CD14-positive monocyte (primary cell): ENCODE data around the gene HPSE2. TPM values are rescaled to one million over a fixed set of nuclear protein-coding genes. Genes with fewer than 3 reads are reported as not detected.

Source experiments
- DNase-seq, 3 donors: peaks; one replicate each; pipeline ENCODE4 v3.0.0-alpha.2; 2011 to 2022
- H2AFZ ChIP-seq: 2 replicates; pipeline ENCODE4 v1.6.0; 2012; ENCODE audit warnings: mild to moderate bottlenecking, low read depth, low read length, inconsistent platforms; ENCODE audit not compliant: insufficient read depth, poor library complexity, severe bottlenecking
- H3K27ac ChIP-seq, 2 donors: 1 replicate in 1 of 2; 2 replicates in 1 of 2; pipeline ENCODE4 v1.5.1; 2012 to 2013; ENCODE audit warnings: low read length in 2 of 2, control low read depth in 1 of 2, inconsistent platforms in 1 of 2, low read depth in 1 of 2, mild to moderate bottlenecking in 1 of 2
- H3K27me3 ChIP-seq, 2 donors: one replicate each; pipeline versions ENCODE4 v1.6.0 to v1.6.1; 2011 to 2013; ENCODE audit warnings: low read length in 2 of 2; ENCODE audit not compliant: control insufficient read depth in 2 of 2, insufficient read depth in 2 of 2
- H3K36me3 ChIP-seq, 2 donors: replicated peaks in 1 of 2; 1 replicate in 1 of 2; 2 replicates in 1 of 2; pipeline versions ENCODE4 v1.5.1 to v1.6.1; 2012 to 2013; ENCODE audit warnings: low read length in 2 of 2, control low read depth in 1 of 2, inconsistent platforms in 1 of 2, mild to moderate bottlenecking in 1 of 2; ENCODE audit not compliant: insufficient read depth in 2 of 2, control insufficient read depth in 1 of 2
- H3K4me1 ChIP-seq, 2 donors: 1 replicate in 1 of 2; 2 replicates in 1 of 2; pipeline versions ENCODE4 v1.5.1 to v1.6.1; 2012 to 2013; ENCODE audit warnings: low read length in 2 of 2, control low read depth in 1 of 2, inconsistent platforms in 1 of 2, mild to moderate bottlenecking in 1 of 2, moderate library complexity in 1 of 2; ENCODE audit not compliant: insufficient read depth in 2 of 2, control insufficient read depth in 1 of 2
- H3K4me2 ChIP-seq: replicated peaks from 2 replicates; pipeline ENCODE3; 2012; ENCODE audit warnings: low read length, moderate library complexity, mild to moderate bottlenecking; ENCODE audit not compliant: poor library complexity, severe bottlenecking; ENCODE audit errors: extremely low read depth
- H3K4me3 ChIP-seq, 3 experiments: fragments of 200-600 bp in 1 of 3; sonication (generic) in 1 of 3; replicated peaks in 1 of 3; 1 replicate in 2 of 3; 2 replicates in 1 of 3; pipeline ENCODE4 v1.5.1; 2011 to 2013; ENCODE audit warnings: low read length in 3 of 3, mild to moderate bottlenecking in 3 of 3, control low read depth in 2 of 3, low read depth in 2 of 3, inconsistent platforms in 1 of 3, moderate library complexity in 1 of 3
- H3K79me2 ChIP-seq: 2 replicates; pipeline ENCODE4 v1.6.0; 2012; ENCODE audit warnings: mild to moderate bottlenecking, control low read depth, inconsistent platforms, low read length, moderate library complexity; ENCODE audit not compliant: insufficient read depth
- H3K9ac ChIP-seq: 2 replicates; pipeline ENCODE4 v1.6.0; 2017; ENCODE audit warnings: low read length, mild to moderate bottlenecking; ENCODE audit not compliant: insufficient read depth, poor library complexity, severe bottlenecking
- H3K9me3 ChIP-seq, 2 donors: replicated peaks in 1 of 2; 1 replicate in 1 of 2; 2 replicates in 1 of 2; pipeline versions ENCODE4 v1.5.1 to v1.6.1; 2012 to 2013; ENCODE audit warnings: low read length in 2 of 2, control low read depth in 1 of 2; ENCODE audit not compliant: control insufficient read depth in 1 of 2, insufficient read depth in 1 of 2
- H4K20me1 ChIP-seq: 2 replicates; pipeline ENCODE4 v1.6.0; 2012; ENCODE audit warnings: mild to moderate bottlenecking, low read length, control low read depth, moderate library complexity; ENCODE audit not compliant: insufficient read depth
- H3K27ac Mint-ChIP-seq, 7 donors: one replicate each; pipeline ENCODE4 v1.8.0; 2020; ENCODE audit warnings: mild to moderate bottlenecking in 7 of 7, mixed read lengths in 7 of 7, moderate library complexity in 6 of 7, inconsistent platforms in 2 of 7
- H3K27me3 Mint-ChIP-seq, 3 donors: one replicate each; pipeline ENCODE4 v1.8.0; 2021 to 2022; ENCODE audit warnings: low read depth in 3 of 3, mild to moderate bottlenecking in 3 of 3, mixed read lengths in 3 of 3, moderate library complexity in 3 of 3, inconsistent platforms in 1 of 3
- H3K36me3 Mint-ChIP-seq, 2 donors: one replicate each; pipeline ENCODE4 v1.8.0; 2020; ENCODE audit warnings: mixed read lengths in 2 of 2, inconsistent platforms in 1 of 2, mild to moderate bottlenecking in 1 of 2
- H3K4me1 Mint-ChIP-seq: one replicate; pipeline ENCODE4 v1.8.0; 2020; ENCODE audit warnings: mild to moderate bottlenecking, mixed read lengths
- H3K4me3 Mint-ChIP-seq, 2 donors: one replicate each; pipeline ENCODE4 v1.8.0; 2020; ENCODE audit warnings: mild to moderate bottlenecking in 2 of 2, mixed read lengths in 2 of 2, moderate library complexity in 1 of 2
- H3K9me3 Mint-ChIP-seq, 7 donors: one replicate each; pipeline ENCODE4 v1.8.0; 2020 to 2022; ENCODE audit warnings: mixed read lengths in 7 of 7, mild to moderate bottlenecking in 6 of 7, moderate library complexity in 6 of 7, inconsistent platforms in 2 of 7
- WGBS: methylation state at CpG from one replicate; pipeline ENCODE4 v1.1.5; 2013; ENCODE audit warnings: missing lambda C conversion rate; ENCODE audit not compliant: insufficient coverage; 5-methylcytosine and 5-hydroxymethylcytosine counted together
- intact Hi-C, 2 donors: fragments of 100-400 bp; cut with micrococcal nuclease; formaldehyde crosslinking; loops; one replicate each; pipeline versions ENCODE4 v1.15.0 to v1.15.1; 2023
- polyA plus RNA-seq, 3 donors: library from polyadenylated mRNA; depleted of rRNA in 1 of 3; unstranded in 2 of 3; stranded (reverse) in 1 of 3; fragments of 300-500 nt in 2 of 3; fragments of >200 nt in 1 of 3; fragmentation: Illumina TruSeq in 2 of 3; gene quantifications; 1 replicate in 2 of 3; 2 replicates in 1 of 3; pipeline ENCODE4 v1.2.3, GENCODE V29; 2012 to 2021
- TF ChIP-seq, protein P1 (sequence below): fragments of 200-600 bp; IDR thresholded peaks from one replicate; pipeline ENCODE4 v1.8.0; 2022; ENCODE audit warnings: antibody characterized with exemption, mild to moderate bottlenecking

Gene HPSE2
- polyA plus RNA-seq, 3 donors: not detected

DNA sequence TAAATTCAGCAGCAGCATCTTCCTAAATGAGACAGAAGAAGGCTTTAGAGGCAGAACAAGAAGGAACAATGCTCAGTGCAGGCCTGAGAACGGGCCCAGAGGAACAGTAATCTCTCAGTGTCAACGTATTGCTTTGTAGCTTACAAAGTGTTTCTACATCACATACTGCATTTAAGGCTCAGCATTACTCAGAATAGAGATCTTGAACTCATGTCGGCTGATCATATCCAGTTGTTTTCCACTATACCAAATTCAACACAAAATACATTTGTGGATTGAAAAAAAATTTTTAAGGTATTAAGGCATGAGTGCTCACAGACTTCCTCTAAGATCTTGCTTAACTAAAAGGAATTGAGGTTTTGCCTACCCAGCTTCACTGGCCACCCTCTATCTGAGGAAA lies 325.1 kb downstream of the HPSE2 start:
- H3K4me1 Mint-ChIP-seq: no peaks in the 10 kb centered on the region
- no peaks in the 10 kb centered on the region for H4K20me1 ChIP-seq
- H3K9me3 ChIP-seq: no peaks in the 10 kb centered on the region
- DNase-seq: no peak
- H3K27ac Mint-ChIP-seq: no peak overlapping the region
- TF ChIP-seq, protein P1, sequence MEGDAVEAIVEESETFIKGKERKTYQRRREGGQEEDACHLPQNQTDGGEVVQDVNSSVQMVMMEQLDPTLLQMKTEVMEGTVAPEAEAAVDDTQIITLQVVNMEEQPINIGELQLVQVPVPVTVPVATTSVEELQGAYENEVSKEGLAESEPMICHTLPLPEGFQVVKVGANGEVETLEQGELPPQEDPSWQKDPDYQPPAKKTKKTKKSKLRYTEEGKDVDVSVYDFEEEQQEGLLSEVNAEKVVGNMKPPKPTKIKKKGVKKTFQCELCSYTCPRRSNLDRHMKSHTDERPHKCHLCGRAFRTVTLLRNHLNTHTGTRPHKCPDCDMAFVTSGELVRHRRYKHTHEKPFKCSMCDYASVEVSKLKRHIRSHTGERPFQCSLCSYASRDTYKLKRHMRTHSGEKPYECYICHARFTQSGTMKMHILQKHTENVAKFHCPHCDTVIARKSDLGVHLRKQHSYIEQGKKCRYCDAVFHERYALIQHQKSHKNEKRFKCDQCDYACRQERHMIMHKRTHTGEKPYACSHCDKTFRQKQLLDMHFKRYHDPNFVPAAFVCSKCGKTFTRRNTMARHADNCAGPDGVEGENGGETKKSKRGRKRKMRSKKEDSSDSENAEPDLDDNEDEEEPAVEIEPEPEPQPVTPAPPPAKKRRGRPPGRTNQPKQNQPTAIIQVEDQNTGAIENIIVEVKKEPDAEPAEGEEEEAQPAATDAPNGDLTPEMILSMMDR: no peak
- no peak overlapping the region for H3K27ac ChIP-seq
- no peaks in the 10 kb centered on the region for H3K36me3 Mint-ChIP-seq
- H3K9me3 Mint-ChIP-seq: peaks cover 0 to 3% (median 0%) of the 10 kb centered on the region in 7 donors
- no peaks in the 10 kb centered on the region for H3K27me3 ChIP-seq
- no peak overlapping the region for H2AFZ ChIP-seq
- H3K4me3 ChIP-seq: no peak overlapping the region
- H3K4me1 ChIP-seq: no peaks in the 10 kb centered on the region
- H3K79me2 ChIP-seq: no peaks in the 10 kb centered on the region
- intact Hi-C loops: no loop called here
- no peak overlapping the region for H3K9ac ChIP-seq
- H3K4me2 ChIP-seq: no peak overlapping the region
- H3K36me3 ChIP-seq: no peaks in the 10 kb centered on the region
- WGBS: 100% methylated on average over 1 of the region's 3 CpGs
- H3K27me3 Mint-ChIP-seq: peaks cover 1 to 7% (median 3%) of the 10 kb centered on the region in 3 donors
- no peak overlapping the region for H3K4me3 Mint-ChIP-seq

DNA sequence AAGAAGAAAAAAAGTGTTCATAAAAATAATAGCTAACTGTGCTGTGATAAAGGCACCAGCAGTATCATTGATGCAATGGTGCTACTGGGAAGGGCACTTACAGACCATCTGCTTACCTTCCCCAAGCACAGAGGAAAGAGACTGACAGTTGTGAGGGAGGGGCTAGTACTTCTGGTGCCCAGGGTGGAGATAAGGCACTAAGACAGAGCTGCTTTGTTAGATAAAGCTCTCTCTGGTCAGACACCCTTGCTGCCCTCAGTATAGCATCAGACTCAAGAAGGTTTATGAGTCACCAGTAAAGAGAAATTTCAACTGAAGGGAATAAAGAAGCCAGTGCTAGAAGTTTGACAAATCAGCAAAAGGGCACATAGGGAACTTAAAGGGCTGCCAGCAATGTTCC lies 325.6 kb downstream of the HPSE2 start:
- Histone ChIP-seq H4K20me1 (no peaks in the 10 kb centered on the region), H3K4me2 (no peak overlapping the region), H3K9me3 (no peaks in the 10 kb centered on the region), H2AFZ (no peak overlapping the region), H3K4me3 (no peak overlapping the region), H3K9ac (no peak overlapping the region), H3K27me3 (no peaks in the 10 kb centered on the region), H3K36me3 (no peaks in the 10 kb centered on the region), H3K27ac (no peak overlapping the region), H3K4me1 (no peaks in the 10 kb centered on the region), H3K79me2 (no peaks in the 10 kb centered on the region)
- no peak overlapping the region for H3K4me3 Mint-ChIP-seq
- H3K27me3 Mint-ChIP-seq: peaks cover 1 to 6% (median 3%) of the 10 kb centered on the region in 3 donors
- DNase-seq: no peak
- TF ChIP-seq, protein P1: no peak
- no peaks in the 10 kb centered on the region for H3K4me1 Mint-ChIP-seq
- intact Hi-C loops: no loop called here
- H3K36me3 Mint-ChIP-seq: no peaks in the 10 kb centered on the region
- peaks cover 0 to 3% (median 0%) of the 10 kb centered on the region in 7 donors for H3K9me3 Mint-ChIP-seq
- no peak overlapping the region for H3K27ac Mint-ChIP-seq
